ENCODE data around the gene CNBD2.

GRCh38 chr20:35985806-35986205, 17.4 kb downstream of the CNBD2 start:
- no peak for TF ChIP-seq CTCF (IDR thresholded peaks at IDR 0.05)
- no peak for TF ChIP-seq EZH2 (IDR thresholded peaks at IDR 0.05; ENCODE audit: borderline replicate concordance, insufficient read depth, low read depth, low read length, poor library complexity, severe bottlenecking)

All from B cell (primary cell).